OCI-LY3 (cell line): ENCODE results near the gene USP33.

Experiments
- EZH2phosphoT487 ChIP-seq: fragments of 200-600 bp; shearing (Covaris generic); IDR thresholded peaks from 2 replicates; pipeline ENCODE4 v1.6.1; 2018; ENCODE audit warnings: antibody characterized with exemption, mixed run types, low read depth
- TF ChIP-seq, protein P1 (sequence below): fragments of 200-600, 300-600 bp; sonication (generic); IDR thresholded peaks from 2 replicates; pipeline ENCODE4 v1.5.1; 2014; ENCODE audit warnings: antibody characterized with exemption, low read length, low read depth

DNA sequence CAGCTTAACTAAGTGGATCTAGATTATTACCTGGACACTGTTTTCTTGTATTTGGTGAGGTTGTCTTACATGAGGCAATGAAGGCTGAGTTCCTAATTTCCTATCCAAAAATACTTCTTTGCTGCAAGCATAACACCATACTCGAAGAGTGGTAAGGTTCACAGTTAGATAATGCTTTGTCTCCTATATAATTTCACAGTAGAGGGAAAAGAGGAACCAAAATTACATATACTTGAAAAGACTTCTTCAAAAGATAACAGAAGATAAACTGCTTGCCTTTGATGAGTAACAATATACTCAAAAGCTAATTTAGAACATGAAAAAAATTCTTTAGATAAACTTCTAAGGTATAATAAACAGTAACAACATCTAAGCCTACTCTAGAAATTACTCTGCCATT is 20.4 kb downstream of the USP33 start:
- TF ChIP-seq, protein P1, sequence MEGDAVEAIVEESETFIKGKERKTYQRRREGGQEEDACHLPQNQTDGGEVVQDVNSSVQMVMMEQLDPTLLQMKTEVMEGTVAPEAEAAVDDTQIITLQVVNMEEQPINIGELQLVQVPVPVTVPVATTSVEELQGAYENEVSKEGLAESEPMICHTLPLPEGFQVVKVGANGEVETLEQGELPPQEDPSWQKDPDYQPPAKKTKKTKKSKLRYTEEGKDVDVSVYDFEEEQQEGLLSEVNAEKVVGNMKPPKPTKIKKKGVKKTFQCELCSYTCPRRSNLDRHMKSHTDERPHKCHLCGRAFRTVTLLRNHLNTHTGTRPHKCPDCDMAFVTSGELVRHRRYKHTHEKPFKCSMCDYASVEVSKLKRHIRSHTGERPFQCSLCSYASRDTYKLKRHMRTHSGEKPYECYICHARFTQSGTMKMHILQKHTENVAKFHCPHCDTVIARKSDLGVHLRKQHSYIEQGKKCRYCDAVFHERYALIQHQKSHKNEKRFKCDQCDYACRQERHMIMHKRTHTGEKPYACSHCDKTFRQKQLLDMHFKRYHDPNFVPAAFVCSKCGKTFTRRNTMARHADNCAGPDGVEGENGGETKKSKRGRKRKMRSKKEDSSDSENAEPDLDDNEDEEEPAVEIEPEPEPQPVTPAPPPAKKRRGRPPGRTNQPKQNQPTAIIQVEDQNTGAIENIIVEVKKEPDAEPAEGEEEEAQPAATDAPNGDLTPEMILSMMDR: no peak
- no peak for TF ChIP-seq EZH2phosphoT487
